Prostate gland (tissue), 2 donors: ENCODE data around the gene C3orf80.

Experiments used
- POLR2AphosphoS5 ChIP-seq: sonication (generic); formaldehyde crosslinking; IDR thresholded peaks from one replicate; pipeline ENCODE4 v1.6.1; 2017; ENCODE audit warnings: antibody characterized with exemption
- TF ChIP-seq, protein P1 (sequence below), 4 experiments: fragments of 200-600 bp in 2 of 4; fragments of 450-650 bp in 2 of 4; sonication (generic) in 2 of 4; IDR thresholded peaks; 1 replicate in 3 of 4; 2 replicates in 1 of 4; pipeline ENCODE4 v1.5.1; 2016 to 2019; ENCODE audit warnings: antibody characterized with exemption in 4 of 4, mild to moderate bottlenecking in 2 of 4, moderate library complexity in 2 of 4

DNA sequence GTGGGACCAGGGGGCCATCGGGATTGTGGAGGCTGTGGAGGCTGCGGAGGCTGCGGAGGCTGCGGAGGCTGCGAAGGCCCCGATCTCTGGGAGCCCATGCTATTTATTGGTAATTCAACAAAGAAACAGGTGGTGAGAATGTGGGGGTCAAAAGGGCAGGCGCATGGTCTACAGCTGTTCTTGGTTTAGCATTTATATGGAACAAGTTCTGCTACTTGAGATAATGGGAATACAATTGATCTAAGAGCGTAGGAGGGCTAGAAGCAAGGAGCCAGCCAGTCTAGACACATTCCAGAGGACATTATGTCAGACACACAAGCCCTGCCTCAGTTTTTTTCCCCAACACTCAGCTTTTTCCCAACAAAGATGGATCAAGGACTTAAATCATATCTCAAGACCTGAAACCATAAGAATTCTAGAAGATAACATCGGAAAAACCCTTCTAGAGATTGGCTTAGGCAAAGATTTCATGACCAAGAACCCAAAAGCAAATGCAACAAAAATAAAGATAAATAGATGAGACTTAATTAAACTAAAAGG, 20.1 kb downstream of the C3orf80 start:
- TF ChIP-seq, protein P1, sequence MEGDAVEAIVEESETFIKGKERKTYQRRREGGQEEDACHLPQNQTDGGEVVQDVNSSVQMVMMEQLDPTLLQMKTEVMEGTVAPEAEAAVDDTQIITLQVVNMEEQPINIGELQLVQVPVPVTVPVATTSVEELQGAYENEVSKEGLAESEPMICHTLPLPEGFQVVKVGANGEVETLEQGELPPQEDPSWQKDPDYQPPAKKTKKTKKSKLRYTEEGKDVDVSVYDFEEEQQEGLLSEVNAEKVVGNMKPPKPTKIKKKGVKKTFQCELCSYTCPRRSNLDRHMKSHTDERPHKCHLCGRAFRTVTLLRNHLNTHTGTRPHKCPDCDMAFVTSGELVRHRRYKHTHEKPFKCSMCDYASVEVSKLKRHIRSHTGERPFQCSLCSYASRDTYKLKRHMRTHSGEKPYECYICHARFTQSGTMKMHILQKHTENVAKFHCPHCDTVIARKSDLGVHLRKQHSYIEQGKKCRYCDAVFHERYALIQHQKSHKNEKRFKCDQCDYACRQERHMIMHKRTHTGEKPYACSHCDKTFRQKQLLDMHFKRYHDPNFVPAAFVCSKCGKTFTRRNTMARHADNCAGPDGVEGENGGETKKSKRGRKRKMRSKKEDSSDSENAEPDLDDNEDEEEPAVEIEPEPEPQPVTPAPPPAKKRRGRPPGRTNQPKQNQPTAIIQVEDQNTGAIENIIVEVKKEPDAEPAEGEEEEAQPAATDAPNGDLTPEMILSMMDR (IDR thresholded peaks at IDR 0.05) = no peak
- TF ChIP-seq POLR2AphosphoS5 = no peak
